Activated naive CD4-positive, alpha-beta T cell treated with anti-CD3 and anti-CD28 coated beads, Interleukin-2, amount 10 ng/mL, durations not matched to agents 7 days and 5 days (primary cell): Measurements from ENCODE around the gene USP25.
A peak's percentile ranks its signal among the peaks of the same experiment; 100 is the strongest.

Source experiments
- CTCF ChIA-PET: fragments of 350-600 bp; sonication (Branson Sonifier 250); formaldehyde crosslinking; loops from one replicate; lab custom pipeline; 2021; ENCODE audit warnings: antibody characterized with exemption; lab: Charles Lee
- DNase-seq: peaks from one replicate; pipeline ENCODE4 v3.0.0-alpha.2; 2020
- H3K27ac Mint-ChIP-seq: one replicate; pipeline ENCODE4 v1.8.0; 2021; ENCODE audit warnings: mild to moderate bottlenecking, moderate library complexity, mixed read lengths
- H3K27me3 Mint-ChIP-seq: one replicate; pipeline ENCODE4 v1.8.0; 2021; ENCODE audit warnings: mild to moderate bottlenecking, mixed read lengths
- H3K36me3 Mint-ChIP-seq: one replicate; pipeline ENCODE4 v1.8.0; 2021; ENCODE audit warnings: mixed read lengths
- H3K4me1 Mint-ChIP-seq: one replicate; pipeline ENCODE4 v1.8.0; 2021; ENCODE audit warnings: mixed read lengths
- H3K4me3 Mint-ChIP-seq: one replicate; pipeline ENCODE4 v1.8.0; 2021; ENCODE audit warnings: mild to moderate bottlenecking, moderate library complexity, mixed read lengths
- H3K9me3 Mint-ChIP-seq: one replicate; pipeline ENCODE4 v1.8.0; 2021; ENCODE audit warnings: mixed read lengths

Gene USP25

GRCh38 chr21:15826908-15827601, 97.3 kb downstream of the USP25 start:
- H3K9me3 Mint-ChIP-seq = no peaks in the 10 kb centered on the region
- CTCF ChIA-PET = no interaction called here
- H3K4me3 Mint-ChIP-seq = no peak overlapping the region
- peaks cover 39% of the 10 kb centered on the region for H3K36me3 Mint-ChIP-seq
- no peak for DNase-seq
- no peaks in the 10 kb centered on the region for H3K27me3 Mint-ChIP-seq
- H3K4me1 Mint-ChIP-seq = peaks cover 24% of the 10 kb centered on the region
- H3K27ac Mint-ChIP-seq = no peak overlapping the region

GRCh38 chr21:15831497-15831896, 101.7 kb downstream of the USP25 start:
- CTCF ChIA-PET = no interaction called here
- H3K36me3 Mint-ChIP-seq = peaks cover 34% of the 10 kb centered on the region

GRCh38 chr21:15837645-15838044, 107.9 kb downstream of the USP25 start:
- CTCF ChIA-PET = no interaction called here
- no peak overlapping the region for H3K27ac Mint-ChIP-seq
- DNase-seq = no peak
- H3K4me1 Mint-ChIP-seq = peaks cover 8% of the 10 kb centered on the region
- H3K27me3 Mint-ChIP-seq = no peaks in the 10 kb centered on the region
- no peaks in the 10 kb centered on the region for H3K9me3 Mint-ChIP-seq
- peaks cover 17% of the 10 kb centered on the region for H3K36me3 Mint-ChIP-seq
- H3K4me3 Mint-ChIP-seq = no peak overlapping the region

More at GRCh38 chr21:15831497-15831896, 101.7 kb downstream of the USP25 start:
- Mint-ChIP-seq H3K27me3 (no peaks in the 10 kb centered on the region), H3K4me3 (no peak overlapping the region), H3K27ac (peak overlapping the region; percentile 6), H3K4me1 (peaks cover 5% of the 10 kb centered on the region), H3K9me3 (no peaks in the 10 kb centered on the region)
- DNase-seq = no peak

- H3K4me3 Mint-ChIP-seq = no peak overlapping the region
- H3K36me3 Mint-ChIP-seq = peaks cover 19% of the 10 kb centered on the region
- no peak for DNase-seq
- no peak overlapping the region for H3K27ac Mint-ChIP-seq
- H3K9me3 Mint-ChIP-seq = no peaks in the 10 kb centered on the region
- H3K27me3 Mint-ChIP-seq = no peaks in the 10 kb centered on the region
- peaks cover 8% of the 10 kb centered on the region for H3K4me1 Mint-ChIP-seq
- CTCF ChIA-PET = no interaction called here
Observed at GRCh38 chr21:15839026-15839425, 109.2 kb downstream of the USP25 start.

GRCh38 chr21:15839601-15840000, 109.8 kb downstream of the USP25 start:
- Mint-ChIP-seq H3K36me3 (peaks cover 15% of the 10 kb centered on the region), H3K9me3 (no peaks in the 10 kb centered on the region), H3K4me3 (no peak overlapping the region), H3K4me1 (peaks cover 8% of the 10 kb centered on the region), H3K27me3 (no peaks in the 10 kb centered on the region), H3K27ac (no peak overlapping the region)
- CTCF ChIA-PET = no interaction called here
- DNase-seq = no peak

- Mint-ChIP-seq H3K27me3 (no peaks in the 10 kb centered on the region), H3K27ac (no peak overlapping the region), H3K4me3 (no peak overlapping the region), H3K9me3 (no peaks in the 10 kb centered on the region), H3K4me1 (peaks cover 8% of the 10 kb centered on the region), H3K36me3 (peaks cover 15% of the 10 kb centered on the region)
- no peak for DNase-seq
- CTCF ChIA-PET = no interaction called here
Observed at GRCh38 chr21:15840406-15840805, 110.6 kb downstream of the USP25 start.

GRCh38 chr21:15841856-15842564, 112.2 kb downstream of the USP25 start:
- Mint-ChIP-seq H3K27me3 (no peaks in the 10 kb centered on the region), H3K4me3 (no peak overlapping the region), H3K4me1 (peaks cover 11% of the 10 kb centered on the region), H3K27ac (no peak overlapping the region), H3K36me3 (peaks cover 13% of the 10 kb centered on the region), H3K9me3 (no peaks in the 10 kb centered on the region)
- no peak for DNase-seq
- CTCF ChIA-PET = no interaction called here

GRCh38 chr21:15842565-15842880, 112.7 kb downstream of the USP25 start:
- no peak overlapping the region for H3K27ac Mint-ChIP-seq
- no peaks in the 10 kb centered on the region for H3K9me3 Mint-ChIP-seq
- peaks cover 8% of the 10 kb centered on the region for H3K4me1 Mint-ChIP-seq
- DNase-seq = no peak
- H3K27me3 Mint-ChIP-seq = no peaks in the 10 kb centered on the region
- CTCF ChIA-PET = no interaction called here
- H3K36me3 Mint-ChIP-seq = peaks cover 11% of the 10 kb centered on the region
- no peak overlapping the region for H3K4me3 Mint-ChIP-seq

- CTCF ChIA-PET = no interaction called here
- no peaks in the 10 kb centered on the region for H3K27me3 Mint-ChIP-seq
- peaks cover 11% of the 10 kb centered on the region for H3K36me3 Mint-ChIP-seq
- no peak overlapping the region for H3K27ac Mint-ChIP-seq
- H3K9me3 Mint-ChIP-seq = no peaks in the 10 kb centered on the region
- no peak overlapping the region for H3K4me3 Mint-ChIP-seq
- peaks cover 3% of the 10 kb centered on the region for H3K4me1 Mint-ChIP-seq
- no peak for DNase-seq
Observed at GRCh38 chr21:15843766-15844165, 114.0 kb downstream of the USP25 start.

- DNase-seq = no peak
- no peak overlapping the region for H3K27ac Mint-ChIP-seq
- H3K9me3 Mint-ChIP-seq = no peaks in the 10 kb centered on the region
- peaks cover 8% of the 10 kb centered on the region for H3K36me3 Mint-ChIP-seq
- H3K4me1 Mint-ChIP-seq = peaks cover 3% of the 10 kb centered on the region
- H3K27me3 Mint-ChIP-seq = no peaks in the 10 kb centered on the region
- CTCF ChIA-PET = interaction anchor here (0.5 to 0.6 kb wide), 2 partner anchors 15 to 997 kb away, joined by 3 read pairs; no protein-coding TSS in a partner anchor
- no peak overlapping the region for H3K4me3 Mint-ChIP-seq
Observed at GRCh38 chr21:15848634-15849560, 119.1 kb downstream of the USP25 start.

GRCh38 chr21:15849927-15850326, 120.1 kb downstream of the USP25 start:
- H3K36me3 Mint-ChIP-seq = peaks cover 15% of the 10 kb centered on the region
- no peak overlapping the region for H3K27ac Mint-ChIP-seq
- CTCF ChIA-PET = no interaction called here
- no peak overlapping the region for H3K4me3 Mint-ChIP-seq
- DNase-seq = no peak
- no peaks in the 10 kb centered on the region for H3K9me3 Mint-ChIP-seq
- peaks cover 3% of the 10 kb centered on the region for H3K4me1 Mint-ChIP-seq
- no peaks in the 10 kb centered on the region for H3K27me3 Mint-ChIP-seq

- Mint-ChIP-seq H3K36me3 (peaks cover 15% of the 10 kb centered on the region), H3K4me3 (no peak overlapping the region), H3K27ac (no peak overlapping the region), H3K4me1 (peaks cover 3% of the 10 kb centered on the region), H3K27me3 (no peaks in the 10 kb centered on the region), H3K9me3 (no peaks in the 10 kb centered on the region)
- CTCF ChIA-PET = no interaction called here
- no peak for DNase-seq
Observed at GRCh38 chr21:15850645-15851044, 120.9 kb downstream of the USP25 start.

GRCh38 chr21:15852146-15852545, 122.4 kb downstream of the USP25 start:
- H3K9me3 Mint-ChIP-seq = no peaks in the 10 kb centered on the region
- H3K4me3 Mint-ChIP-seq = no peak overlapping the region
- H3K36me3 Mint-ChIP-seq = peaks cover 18% of the 10 kb centered on the region
- no peaks in the 10 kb centered on the region for H3K4me1 Mint-ChIP-seq
- no peak overlapping the region for H3K27ac Mint-ChIP-seq
- DNase-seq = no peak
- H3K27me3 Mint-ChIP-seq = no peaks in the 10 kb centered on the region
- CTCF ChIA-PET = no interaction called here

- Mint-ChIP-seq H3K4me1 (peaks cover 5% of the 10 kb centered on the region), H3K9me3 (no peaks in the 10 kb centered on the region), H3K36me3 (peaks cover 22% of the 10 kb centered on the region), H3K27me3 (no peaks in the 10 kb centered on the region), H3K27ac (no peak overlapping the region), H3K4me3 (no peak overlapping the region)
- CTCF ChIA-PET = no interaction called here
- no peak for DNase-seq
Observed at GRCh38 chr21:15853126-15853525, 123.3 kb downstream of the USP25 start.
